ENCODE measurements around the gene NR2E1.
A peak's percentile ranks its signal among the peaks of the same experiment; 100 is the strongest.

The NR2E1 gene

GRCh38 chr6:108130262-108130661 is 35.6 kb upstream of the NR2E1 start:
- no peak for TF ChIP-seq CTCF (conservative IDR thresholded peaks at IDR 0.05; ENCODE audit: low read depth, low read length)
- DNase-seq (ENCODE audit: low read depth) = no peak
- no peak overlapping the region for H3K4me3 ChIP-seq (ENCODE audit: low read length)

GRCh38 chr6:108132863-108133262 is 33.0 kb upstream of the NR2E1 start:
- no peak for DNase-seq (ENCODE audit: low read depth)
- H3K4me3 ChIP-seq (ENCODE audit: low read length) = no peak overlapping the region
- TF ChIP-seq CTCF (conservative IDR thresholded peaks at IDR 0.05; ENCODE audit: low read depth, low read length) = no peak

- H3K4me3 ChIP-seq (ENCODE audit: low read length) = peak overlapping the region; percentile 40
- peak; percentile 67 for DNase-seq (ENCODE audit: low read depth)
- no peak for TF ChIP-seq CTCF (conservative IDR thresholded peaks at IDR 0.05; ENCODE audit: low read depth, low read length)
Observed at GRCh38 chr6:108133594-108134179, 32.1 kb upstream of the NR2E1 start.

DNA sequence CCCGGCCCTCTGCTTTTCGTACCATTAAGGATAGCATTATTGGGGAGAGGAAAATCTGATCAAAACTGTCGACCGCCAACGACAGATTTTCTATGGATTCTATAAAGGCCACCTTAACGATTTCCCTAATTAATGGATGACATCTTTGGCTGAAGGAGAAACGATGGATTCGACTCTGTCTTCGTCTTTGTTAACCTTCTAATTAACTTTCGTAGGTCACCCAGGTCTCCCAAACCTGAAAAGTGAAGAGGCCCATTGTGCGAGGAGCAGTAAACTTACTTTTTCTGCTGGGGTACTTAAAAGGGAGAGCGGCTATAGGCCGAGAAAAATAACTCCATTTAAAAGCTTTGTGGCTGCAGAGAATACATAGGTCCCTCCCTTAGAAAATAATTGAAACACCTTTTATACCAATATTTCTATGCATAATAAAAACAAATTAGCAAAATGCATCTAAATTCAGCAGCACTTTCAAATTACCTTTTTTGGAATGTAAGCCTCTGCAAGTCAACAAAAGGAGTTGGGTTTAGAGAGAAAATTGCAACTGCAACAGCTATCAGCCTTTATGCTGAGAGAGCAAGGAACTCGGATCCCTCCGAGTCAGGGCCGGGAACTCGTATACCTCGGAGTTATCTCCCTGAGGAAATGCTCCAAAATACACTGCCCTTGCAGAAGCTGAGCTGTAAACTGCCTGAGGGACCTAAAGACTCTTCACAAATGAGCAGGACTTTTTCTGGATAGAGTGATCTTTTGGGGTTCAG is 31.4 kb upstream of the NR2E1 start:
- DNase-seq (ENCODE audit: low read depth) = no peak
- H3K4me3 ChIP-seq (ENCODE audit: low read length) = peak overlapping the region; percentile 35
- TF ChIP-seq CTCF (conservative IDR thresholded peaks at IDR 0.05; ENCODE audit: low read depth, low read length) = no peak

DNA sequence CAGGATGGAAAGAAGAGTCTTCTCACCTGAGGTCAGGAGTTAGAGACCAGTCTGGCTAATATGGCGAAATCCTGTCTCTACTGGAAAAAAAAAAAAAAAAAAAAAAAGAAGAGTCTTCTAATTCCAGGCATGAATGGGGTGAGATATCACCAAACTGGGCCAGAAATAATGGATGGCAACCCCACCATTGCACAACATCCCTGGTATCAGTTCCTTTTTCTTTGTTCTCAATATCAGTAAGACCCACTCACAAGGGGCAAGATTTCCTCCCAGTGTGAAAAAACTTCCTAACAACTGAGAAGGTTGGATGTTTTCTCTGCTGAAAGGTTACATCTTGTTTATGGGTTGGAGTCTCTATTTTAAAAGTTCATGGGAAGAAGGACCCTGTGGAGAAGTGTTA is 23.6 kb upstream of the NR2E1 start:
- no peak for DNase-seq (ENCODE audit: low read depth)

GRCh38 chr6:108145639-108146038 is 20.2 kb upstream of the NR2E1 start:
- DNase-seq (ENCODE audit: low read depth) = no peak
- no peak overlapping the region for H3K4me3 ChIP-seq (ENCODE audit: low read length)
- peak; percentile 7 for TF ChIP-seq CTCF (conservative IDR thresholded peaks at IDR 0.05; ENCODE audit: low read depth, low read length)

More for the DNA sequence above, 23.6 kb upstream of the NR2E1 start:
- no peak for TF ChIP-seq CTCF (conservative IDR thresholded peaks at IDR 0.05; ENCODE audit: low read depth, low read length)
- no peak overlapping the region for H3K4me3 ChIP-seq (ENCODE audit: low read length)

- no peak for DNase-seq (ENCODE audit: low read depth)
- H3K4me3 ChIP-seq (ENCODE audit: low read length) = no peak overlapping the region
- no peak for TF ChIP-seq CTCF (conservative IDR thresholded peaks at IDR 0.05; ENCODE audit: low read depth, low read length)
Observed at GRCh38 chr6:108152446-108152845, 13.4 kb upstream of the NR2E1 start.
